Dermis blood vessel endothelial cell (primary cell): Measurements from ENCODE around the gene STARD8. TPM values are rescaled to one million over a fixed set of nuclear protein-coding genes. Genes with fewer than 3 reads are reported as not detected.
"Not testable (repeated sequence)": the region's sequence is repeated elsewhere in the genome, so short reads cannot be mapped to it uniquely, and the experiment has no call there.

Experiments used
- DNase-seq: peaks from one replicate; pipeline ENCODE4 v3.0.0; 2010
- total RNA-seq: library from RNA; depleted of rRNA; stranded (reverse); fragments of >200 nt; gene quantifications from 2 replicates; pipeline ENCODE4 v1.2.3, GENCODE V29; 2014

Gene STARD8
- total RNA-seq, 1 donor from 2014 or later = 21.6 TPM

DNA sequence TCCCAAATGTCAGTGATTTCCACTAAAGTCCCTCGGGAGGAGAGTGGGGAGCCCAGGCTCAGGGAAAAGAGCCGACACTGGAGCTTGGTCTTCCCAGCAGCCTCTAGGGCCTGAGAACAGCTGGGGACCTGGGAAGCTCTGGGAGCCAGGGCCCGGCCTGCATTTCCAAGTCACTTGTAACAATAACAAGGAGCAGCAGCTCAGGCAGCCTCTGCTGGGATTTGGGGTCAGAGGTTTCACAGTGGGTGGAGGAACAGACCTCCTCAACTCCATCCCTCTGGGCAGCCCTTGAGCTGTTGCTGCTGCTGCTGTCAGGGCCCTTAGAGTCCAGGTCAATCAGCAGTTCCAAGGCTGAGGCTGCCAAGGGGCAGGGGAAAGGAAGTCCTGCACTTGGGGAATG lies 11.1 kb downstream of the STARD8 start:
- no peak for DNase-seq

DNA sequence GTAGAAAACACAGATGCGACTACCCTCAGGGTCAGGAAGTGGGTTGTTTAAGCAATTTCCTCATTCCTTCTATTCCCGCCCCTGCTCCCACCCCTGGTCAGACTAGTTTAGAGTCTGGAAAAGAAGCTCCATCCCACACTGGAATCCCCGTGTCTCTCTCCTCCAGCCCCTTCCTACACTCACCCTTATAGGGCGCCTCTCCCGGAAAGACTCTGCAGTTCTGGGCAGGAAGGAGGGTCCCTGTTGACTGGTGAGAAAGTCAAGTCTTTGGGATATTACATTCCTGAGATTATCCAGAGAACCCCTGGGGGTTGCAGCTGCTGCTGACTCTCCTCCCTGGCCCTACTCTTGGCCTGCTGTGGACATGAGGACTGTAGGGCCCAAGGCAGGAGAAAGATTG lies 11.9 kb downstream of the STARD8 start:
- DNase-seq = no peak

DNA sequence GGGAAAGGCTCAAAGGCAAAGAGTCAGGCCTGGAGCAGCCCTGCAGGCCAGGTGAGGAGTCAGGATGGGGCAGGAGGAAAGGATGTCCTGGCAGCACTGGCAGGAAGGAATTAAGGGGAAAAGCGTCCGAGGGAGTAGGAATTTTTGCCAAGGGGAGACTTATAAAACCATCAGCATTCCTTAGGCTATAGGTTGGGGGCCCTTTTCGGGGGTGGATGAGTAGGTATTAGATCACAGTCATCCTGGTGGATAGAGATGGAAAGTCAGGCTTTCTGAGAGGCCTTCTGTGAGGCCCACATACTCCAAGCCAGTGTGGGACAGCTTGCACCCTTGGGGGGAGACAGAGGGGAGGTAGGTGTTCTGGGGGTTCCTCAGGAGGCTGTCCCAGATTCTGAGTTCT lies 12.3 kb downstream of the STARD8 start:
- no peak for DNase-seq

DNA sequence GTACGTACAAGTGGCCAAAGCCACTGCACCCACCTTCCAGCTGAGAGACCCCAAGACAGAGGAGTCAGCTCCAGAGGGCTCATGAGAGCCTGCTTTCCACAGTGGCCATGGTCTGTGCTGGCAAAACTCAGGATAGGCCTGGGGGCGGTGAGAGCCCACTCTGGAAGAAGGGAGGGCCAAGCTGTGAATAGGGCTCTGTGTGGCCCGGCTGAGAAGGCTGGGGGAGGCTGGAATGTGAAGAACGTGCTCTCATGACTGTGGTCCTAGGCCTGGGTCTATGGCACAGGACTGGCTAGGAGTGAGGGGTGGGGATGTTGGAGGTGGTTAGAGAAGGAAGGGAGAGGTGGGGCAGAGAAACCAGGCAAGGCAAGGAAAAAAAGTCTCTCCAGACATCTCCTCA lies 13.3 kb downstream of the STARD8 start:
- DNase-seq = no peak

DNA sequence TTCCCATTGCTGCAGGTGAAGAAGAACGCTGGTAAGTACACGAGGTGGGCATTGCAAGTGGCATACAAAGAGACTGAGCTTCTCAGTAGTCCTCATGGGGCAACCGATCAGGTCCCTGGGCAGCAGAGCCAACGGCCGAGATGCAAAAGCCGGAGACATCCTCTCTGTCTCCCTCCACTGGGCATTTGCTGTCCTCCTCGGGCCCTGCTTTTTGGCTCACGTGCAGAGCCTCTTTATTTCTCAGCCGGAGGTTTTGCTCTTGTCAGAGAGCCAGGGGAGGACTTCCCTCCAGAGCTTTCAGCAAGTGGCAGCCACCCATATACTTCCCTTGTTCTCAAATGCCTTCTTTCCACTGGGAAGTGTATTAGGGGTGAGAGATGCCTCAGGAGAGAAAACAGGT lies 18.0 kb downstream of the STARD8 start:
- DNase-seq = no peak

DNA sequence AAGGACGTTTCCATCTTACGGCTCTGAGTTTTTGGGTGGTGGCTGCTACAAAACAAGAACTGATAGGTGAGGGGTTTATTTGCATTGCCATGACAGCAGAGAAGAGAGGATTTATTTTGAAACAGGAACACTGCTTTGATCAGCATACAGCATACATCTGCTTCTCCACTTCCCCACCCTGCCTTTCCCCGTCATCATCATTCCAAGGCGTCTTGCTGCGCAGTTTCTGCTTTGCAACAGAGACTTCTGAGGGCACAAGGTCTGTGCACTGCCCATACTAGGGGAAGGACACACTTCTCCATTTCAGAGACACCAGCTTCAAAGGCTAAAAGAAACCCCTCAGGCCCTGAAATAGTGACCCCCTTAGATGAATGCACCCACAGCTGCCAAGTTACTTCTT lies 19.1 kb downstream of the STARD8 start:
- no peak for DNase-seq

DNA sequence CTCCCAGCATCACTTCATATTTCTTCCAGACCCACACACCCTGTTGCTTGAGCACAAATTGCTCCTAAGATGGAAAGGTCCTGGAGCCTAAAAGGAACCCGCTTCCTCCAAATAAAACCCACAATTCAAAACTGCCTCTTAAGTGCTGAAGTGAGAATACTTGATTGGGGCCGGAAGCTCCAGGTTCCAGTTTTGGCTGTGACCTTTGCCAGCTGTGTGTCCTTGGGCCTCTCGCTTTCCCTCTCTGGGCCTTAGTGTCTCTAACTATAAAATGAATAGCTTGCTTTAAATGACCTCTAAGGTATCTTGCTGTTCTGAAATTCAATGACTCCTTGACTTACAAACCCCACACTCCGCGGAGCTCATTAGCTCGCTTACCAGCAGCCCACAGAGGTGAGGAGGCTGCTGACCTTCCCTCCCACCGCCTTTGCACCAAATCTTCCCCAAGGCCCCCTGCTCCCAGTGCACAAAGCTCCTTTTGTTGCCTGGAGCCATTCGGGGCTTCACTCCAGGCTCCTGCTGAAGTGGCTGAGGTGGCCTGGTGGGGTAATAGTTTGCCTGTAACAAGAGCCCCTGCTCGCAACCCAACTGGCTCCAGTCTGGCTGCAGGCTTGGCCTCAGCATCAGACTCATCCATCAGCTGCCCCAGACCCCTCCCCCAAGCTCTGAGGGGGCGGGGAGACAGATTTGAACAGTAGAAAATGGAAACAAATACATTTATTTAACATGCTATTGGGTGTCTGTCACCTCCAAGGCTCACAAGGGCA lies 21.8 kb downstream of the STARD8 start:
- no peak for DNase-seq

DNA sequence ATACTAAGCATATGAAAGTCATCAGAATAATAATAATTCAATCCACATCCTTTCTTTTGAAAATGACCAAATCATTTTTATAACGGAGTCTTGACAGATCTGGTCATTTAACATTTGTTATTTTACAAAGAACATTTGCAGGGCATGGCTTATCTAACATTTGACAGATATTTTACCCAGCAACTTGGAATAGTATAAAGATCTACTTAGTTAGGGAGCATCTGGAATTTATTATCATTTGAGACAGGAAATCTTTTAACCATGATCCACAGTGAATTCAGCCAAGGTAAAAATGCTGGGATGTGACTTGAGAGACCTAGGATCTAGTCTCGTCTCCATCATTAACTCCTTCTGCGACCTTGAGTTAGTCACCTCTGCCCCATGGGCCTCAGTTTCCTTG lies 22.4 kb downstream of the STARD8 start:
- no peak for DNase-seq

DNA sequence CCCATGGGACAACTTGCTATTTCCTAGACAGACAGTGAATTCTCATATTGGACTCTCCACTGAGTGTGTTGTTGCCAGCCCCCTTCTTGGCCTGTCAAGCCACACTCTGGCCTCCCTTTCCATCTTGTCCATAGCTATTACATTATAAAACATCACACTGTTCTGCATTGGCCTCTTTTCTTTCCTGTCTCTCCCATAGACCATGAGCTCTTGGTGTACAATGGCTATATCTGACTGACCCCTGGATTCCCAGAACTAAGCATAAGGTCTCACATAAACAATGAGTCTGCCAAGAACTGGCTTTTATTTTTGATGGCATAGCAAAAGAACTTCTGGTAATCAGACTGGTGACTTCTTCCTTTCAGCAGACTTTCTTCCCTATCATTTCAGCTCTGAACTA lies 23.8 kb downstream of the STARD8 start:
- peak; percentile 24 for DNase-seq

DNA sequence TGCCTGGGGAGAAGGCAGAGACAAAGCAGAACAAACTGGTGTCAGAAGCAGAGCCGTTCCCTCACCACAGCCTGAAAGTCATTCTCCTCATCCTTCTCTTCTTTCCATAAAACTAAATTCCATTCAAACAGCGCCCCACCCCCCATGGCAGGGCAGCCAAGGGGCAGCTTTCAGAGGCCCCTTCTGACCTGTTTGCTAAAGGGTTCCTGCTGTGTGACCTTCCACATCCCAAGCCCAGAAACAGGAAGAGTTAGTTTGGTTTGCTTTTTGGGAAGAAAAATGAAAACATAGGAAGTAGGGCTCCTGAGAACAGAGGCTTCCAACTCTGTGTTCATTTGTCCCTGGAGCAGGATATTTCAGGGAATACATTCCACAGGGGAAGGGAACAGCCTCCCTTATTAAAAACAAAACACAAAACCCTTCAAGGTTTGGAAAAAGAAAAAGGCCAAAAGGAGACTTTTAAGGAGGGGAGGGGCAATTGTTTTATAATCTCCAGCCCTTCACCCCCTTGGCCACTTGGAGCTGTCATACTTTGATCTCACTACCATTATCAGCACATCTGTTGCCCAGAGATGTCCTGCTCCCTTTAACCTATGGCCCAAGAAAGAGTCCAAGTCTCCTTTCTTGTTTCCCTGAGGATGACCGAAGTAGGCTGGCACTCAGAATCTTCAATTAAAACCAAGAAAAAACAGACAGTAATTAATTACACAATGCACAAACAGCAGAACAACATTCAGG lies 25.3 kb downstream of the STARD8 start:
- DNase-seq = no peak

DNA sequence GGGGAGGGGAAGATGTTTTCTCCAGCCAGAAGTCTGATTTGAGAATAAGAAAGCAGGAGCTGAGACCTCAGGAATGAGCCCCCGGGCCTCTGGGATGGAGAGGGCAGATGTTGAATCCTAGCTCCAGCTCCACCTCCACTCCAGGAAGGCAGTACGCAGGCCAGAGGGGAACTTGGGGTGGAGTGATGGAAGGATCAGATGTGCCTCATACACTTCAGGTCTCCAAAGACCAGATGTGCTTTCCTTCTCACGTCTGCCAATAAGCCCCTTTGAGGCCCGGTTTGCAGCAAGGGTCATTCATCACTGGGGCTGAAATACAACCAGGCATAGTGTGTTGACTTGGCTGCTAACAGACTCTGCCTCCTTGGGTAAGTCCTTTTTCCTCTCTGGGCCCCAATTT lies 28.1 kb downstream of the STARD8 start:
- DNase-seq = no peak

DNA sequence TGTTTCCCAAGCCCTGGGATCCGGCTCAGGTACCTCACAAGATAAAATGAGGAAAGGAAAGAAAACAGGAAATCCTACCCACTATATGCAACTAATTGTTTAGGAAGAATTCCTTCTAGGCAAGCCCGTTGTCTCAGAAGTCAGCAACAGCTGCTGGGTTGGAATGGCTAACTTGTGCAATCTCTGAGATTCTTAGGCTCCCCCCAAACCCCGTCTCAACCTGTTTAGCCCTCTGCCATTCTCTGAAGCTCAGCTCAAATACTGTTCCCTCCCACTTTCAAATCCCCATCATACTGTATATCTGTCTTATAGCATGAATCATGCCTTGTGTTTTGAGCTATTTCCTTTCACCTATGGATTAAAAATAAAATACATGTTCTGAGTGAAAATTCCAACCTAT lies 28.9 kb downstream of the STARD8 start:
- DNase-seq = no peak

DNA sequence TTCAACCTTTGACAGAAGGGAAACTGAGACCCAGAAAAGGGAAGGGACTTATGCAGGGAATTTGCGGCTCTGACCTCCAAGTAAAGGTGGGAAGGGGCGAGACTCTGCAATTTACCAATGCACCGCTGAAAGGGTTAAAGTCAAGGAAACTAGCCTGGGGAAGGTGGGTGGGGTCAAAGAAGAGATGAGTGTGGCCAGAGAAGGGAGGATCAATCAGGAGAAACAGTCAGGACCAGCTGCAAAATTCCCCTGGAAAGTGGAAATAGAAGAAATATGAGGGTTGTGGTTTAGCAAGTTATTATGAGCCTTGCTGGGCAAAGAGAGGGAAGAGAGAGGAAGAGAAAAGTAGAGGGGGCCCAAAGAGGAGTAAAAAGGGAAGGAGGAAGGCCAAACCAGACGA lies 30.5 kb downstream of the STARD8 start:
- DNase-seq = no peak

DNA sequence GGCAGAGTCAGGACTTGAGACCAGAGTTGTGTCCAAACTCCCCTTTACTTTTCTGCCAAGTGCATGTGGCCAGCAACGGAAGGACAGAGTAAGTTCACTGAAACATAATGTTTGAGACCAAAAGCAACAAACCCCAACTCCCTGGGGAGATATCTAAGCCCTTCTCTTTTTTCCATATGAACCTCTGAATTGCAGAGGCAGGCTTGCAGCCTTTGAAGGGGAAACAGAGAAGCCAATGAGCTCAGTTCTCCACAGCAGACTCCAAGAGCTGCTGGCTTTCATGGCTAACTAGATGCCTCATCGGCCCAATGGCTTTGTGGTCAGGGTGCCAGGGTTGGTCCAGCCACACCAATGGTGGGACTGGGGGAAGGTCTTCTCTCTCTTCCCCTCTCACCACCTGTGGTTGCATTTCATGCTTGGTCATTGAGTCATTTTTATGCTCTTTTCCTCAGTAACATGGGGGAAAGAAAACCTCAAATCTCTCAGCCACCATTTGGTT lies 34.0 kb downstream of the STARD8 start:
- DNase-seq = no peak

DNA sequence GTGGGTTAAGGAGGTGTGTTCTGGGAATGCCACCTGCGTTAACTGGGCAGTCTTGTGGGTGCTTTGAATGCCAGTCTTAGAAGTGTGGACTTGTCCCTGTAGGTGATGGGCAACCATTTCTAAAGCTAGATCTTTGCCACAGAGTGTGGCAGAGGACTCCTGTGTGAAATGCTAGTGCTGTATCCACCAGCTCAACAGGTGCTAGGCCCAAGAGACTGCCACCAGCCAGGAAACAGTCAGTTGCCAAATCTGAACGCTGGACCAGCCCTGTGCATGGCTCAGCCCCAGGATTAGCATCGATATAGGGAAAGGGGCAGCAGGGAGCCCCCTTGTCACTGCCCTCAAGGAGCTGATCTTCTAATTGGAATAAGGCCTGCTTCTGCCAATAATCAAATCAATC lies 35.3 kb downstream of the STARD8 start:
- DNase-seq = no peak

DNA sequence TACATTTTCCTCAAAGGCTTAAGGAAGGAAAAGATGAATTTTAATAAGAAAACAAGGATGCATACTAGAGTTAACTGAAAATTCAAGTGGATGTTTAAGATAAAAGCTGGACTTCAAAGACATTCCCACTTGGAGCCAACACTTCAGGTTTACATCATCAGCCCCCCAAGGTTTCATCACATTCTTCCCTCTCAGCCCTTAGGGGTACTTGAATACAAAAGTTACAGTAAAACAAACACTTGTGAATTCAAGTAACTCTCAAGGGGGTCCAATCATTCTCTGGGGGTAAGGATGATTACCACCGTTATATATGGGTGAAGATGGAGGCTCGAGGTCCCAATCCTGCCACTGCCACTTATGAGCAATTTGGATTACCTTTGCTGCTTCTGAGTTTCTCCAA lies 36.1 kb downstream of the STARD8 start:
- no peak for DNase-seq

DNA sequence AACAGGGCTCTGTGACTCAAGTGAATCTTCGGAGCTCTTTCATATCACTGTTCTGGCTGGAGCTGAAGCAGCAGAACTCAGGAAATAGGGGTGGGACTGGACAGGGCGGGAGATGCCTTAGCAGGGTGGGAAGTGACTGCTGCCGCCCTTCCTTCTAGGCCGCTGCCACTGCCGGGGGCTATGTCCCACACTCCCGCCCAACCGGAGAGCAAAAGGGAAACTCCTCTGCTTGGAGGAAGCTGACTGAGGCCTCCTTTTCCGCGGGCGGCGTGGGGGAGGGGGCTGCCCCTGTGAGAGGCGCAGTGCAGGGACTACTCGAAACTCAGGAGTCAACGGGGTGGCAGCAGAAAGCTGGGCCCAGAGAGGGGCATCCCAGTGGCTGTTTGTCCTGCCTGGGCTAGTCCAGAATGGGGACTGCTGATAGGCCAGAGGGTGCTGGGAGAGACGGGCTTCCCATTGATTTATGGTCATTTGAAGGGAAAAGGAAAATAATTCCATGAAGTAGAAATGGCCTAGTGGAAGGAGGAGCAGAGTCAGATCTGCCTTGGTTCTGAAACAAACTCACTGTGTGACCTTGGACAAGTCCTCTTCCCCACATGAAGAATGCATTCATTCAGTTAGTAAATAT lies 36.9 kb downstream of the STARD8 start:
- peak; percentile 56 for DNase-seq

DNA sequence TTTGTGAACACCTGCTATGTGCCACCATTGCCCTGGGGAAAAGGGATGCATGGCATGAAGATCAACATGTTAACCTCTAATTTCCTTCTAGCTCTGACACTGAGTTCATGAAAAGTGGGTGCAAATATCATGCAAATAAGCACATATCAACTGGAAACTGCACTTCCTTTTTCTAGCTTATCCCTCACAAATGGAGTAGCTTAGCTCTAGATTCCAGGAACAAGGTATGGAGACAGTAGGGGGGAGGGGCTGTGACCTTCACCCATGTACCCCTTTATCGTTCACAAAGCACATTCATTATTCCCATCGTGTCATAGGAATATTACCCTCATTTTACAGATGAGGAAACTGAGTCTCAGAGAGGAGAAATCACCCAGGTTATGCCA lies 37.4 kb downstream of the STARD8 start:
- no peak for DNase-seq

DNA sequence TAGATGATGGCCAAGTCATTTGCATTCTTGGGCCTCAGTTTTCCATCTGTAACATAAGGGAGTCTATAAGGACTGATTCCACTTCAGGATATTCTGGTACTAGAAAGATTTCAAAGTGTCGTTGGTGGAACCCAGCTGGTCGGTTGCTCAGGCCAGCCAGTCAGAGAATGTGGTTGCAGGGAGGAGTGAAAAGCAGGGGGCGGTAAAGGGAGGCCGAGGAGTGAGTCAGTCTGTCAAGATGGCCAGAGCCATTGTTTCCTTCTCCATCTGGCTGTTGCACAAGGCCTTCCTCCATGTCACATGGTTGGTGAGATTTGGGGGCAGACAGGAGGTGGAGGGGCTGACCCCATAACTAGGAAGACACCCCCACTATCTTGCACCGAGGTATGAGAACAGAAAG lies 38.2 kb downstream of the STARD8 start:
- DNase-seq = peak; percentile 70

DNA sequence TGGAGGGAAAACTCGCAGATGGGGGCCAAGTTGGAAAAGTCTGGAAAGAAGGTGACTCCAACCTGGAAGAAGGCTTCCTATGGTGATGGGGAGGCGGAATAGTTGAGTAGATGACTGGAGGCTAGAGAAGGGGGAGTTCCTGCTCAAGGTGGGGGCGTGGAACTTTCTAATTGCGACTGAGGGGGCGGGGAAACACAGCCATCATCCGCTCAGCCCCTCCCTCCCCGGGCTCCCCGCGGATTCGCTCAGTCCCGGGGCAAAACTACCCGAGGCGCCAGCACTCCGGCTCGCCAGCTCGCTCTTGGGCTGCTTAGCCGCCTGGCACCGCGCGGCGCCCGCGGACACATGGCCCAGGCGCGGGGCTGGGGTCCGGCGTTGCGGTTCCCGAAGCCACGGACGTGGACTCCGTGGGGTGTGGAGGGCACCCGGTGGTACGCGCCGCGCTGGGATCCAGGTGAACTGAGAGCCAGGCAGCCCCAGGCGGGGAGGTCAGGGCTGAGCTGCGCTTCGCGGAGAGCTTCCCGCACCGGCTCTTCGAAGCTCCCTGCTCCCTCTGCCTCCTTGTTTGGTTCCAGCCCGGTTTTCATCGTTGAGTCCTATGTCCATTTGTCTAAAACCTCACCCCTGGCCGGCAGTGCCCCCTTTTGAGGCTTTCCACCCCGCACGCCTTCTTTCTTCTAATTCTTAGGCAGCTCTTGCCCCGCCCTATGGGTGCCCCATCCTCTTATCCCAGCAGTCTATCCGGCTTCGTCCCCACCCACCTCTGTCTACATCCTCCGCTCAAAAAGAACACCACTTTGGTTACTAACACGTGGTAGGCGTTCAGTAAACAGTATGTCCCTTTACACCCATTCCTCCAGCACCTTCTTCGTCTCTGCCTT lies 38.9 kb downstream of the STARD8 start:
- peak; percentile 64 for DNase-seq

DNA sequence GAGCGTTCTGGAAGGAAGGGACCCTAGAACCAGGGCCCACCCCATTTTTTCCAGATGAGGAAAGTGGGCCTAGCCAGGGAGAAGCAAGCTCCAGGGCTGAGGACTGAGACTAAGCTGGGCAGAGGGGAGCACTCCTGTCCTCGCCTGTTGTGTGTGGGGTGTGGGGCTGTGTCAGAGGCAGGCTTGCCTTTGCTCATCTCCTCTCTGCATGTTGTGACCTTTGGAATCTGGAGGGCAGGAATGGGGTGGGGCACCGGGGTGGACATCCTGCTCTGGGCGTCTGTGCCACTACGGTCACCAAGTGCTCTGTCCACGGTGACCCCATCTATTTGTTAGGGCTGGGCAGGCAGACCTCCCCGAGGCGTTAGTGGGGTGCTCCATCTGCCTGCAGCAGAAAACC lies 41.5 kb downstream of the STARD8 start:
- not testable (repeated sequence) for DNase-seq

DNA sequence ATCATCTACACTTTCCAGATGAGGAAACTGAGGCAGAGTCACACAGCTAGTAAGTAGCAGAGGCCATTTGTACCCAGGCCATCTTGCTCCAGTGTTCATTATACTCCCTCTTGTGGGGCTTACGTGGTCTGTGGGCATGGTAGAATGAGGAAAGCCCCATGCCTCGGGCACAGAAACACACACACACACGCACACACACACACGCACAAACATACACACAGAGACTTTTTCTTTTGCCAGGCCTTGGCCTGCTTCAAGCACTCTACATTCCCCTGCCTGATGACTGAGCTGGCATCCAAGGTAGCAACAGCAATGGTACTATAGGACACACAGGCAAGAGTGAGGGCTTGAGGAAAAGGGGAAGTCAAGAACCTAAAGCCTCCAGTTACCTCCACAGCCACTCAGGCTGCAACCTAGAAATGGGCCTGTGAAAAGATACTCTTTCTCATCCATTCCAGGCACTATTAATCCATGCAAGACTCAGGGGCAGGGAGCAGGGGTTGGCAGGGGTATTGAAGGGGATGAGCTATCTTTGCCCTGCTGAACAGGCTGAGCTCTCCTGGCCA lies 43.6 kb downstream of the STARD8 start:
- no peak for DNase-seq
